Measurements from ENCODE around the gene FCGBP.
"Not testable (repeated sequence)": the region's sequence is repeated elsewhere in the genome, so short reads cannot be mapped to it uniquely, and the experiment has no call there.

DNA sequence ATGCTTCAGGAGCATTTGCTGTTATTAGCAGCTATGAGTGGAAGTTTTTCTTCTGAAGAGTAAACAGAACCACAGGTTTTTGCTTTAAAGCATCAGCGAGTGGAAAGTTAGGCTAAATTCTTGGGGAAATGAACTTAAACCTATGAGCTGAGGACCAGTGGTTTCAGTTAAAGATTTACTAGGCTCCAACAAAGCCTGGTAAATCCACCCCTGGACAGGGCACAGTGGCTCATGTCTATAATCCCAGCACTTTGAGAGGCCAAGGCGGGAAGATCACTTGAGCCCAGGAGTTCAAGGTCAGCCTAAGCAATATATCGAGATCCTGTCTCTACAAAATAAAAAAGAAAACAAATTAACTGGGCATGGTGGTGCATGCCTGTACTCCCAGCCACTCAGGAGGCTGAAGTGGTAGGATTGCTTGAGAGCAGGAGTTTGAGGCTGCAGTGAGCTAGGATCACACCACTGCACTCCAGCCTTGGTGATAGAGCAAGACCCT is 46.9 kb downstream of the FCGBP start:
- TF ChIP-seq, protein P1, sequence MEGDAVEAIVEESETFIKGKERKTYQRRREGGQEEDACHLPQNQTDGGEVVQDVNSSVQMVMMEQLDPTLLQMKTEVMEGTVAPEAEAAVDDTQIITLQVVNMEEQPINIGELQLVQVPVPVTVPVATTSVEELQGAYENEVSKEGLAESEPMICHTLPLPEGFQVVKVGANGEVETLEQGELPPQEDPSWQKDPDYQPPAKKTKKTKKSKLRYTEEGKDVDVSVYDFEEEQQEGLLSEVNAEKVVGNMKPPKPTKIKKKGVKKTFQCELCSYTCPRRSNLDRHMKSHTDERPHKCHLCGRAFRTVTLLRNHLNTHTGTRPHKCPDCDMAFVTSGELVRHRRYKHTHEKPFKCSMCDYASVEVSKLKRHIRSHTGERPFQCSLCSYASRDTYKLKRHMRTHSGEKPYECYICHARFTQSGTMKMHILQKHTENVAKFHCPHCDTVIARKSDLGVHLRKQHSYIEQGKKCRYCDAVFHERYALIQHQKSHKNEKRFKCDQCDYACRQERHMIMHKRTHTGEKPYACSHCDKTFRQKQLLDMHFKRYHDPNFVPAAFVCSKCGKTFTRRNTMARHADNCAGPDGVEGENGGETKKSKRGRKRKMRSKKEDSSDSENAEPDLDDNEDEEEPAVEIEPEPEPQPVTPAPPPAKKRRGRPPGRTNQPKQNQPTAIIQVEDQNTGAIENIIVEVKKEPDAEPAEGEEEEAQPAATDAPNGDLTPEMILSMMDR (IDR thresholded peaks at IDR 0.05; ENCODE audit: insufficient read depth, low read depth, low read length) = not testable (repeated sequence)
- not testable (repeated sequence) for TF ChIP-seq EZH2 (IDR thresholded peaks at IDR 0.05; ENCODE audit: insufficient read depth, low read length)
